DMS114 treated with DMSO at 0.1 percent for 48 hours (cell line): ENCODE results near the gene AKR7A3.
"Not testable (repeated sequence)": the region's sequence is repeated elsewhere in the genome, so short reads cannot be mapped to it uniquely, and the experiment has no call there.

Source experiments
- DNase-seq: peaks from one replicate; lab custom pipeline; 2025; ENCODE audit not compliant: unreplicated experiment; lab: John Stamatoyannopoulos, UW

Gene AKR7A3

GRCh38 chr1:19288324-19289241 is at the start of gene AKR7A3:
Gene AKR7A3, minus strand, starts transcription at chr1:19288770. Its CDS starts 61 bp downstream, at chr1:19288709.
- DNase-seq = not testable (repeated sequence)

DNA sequence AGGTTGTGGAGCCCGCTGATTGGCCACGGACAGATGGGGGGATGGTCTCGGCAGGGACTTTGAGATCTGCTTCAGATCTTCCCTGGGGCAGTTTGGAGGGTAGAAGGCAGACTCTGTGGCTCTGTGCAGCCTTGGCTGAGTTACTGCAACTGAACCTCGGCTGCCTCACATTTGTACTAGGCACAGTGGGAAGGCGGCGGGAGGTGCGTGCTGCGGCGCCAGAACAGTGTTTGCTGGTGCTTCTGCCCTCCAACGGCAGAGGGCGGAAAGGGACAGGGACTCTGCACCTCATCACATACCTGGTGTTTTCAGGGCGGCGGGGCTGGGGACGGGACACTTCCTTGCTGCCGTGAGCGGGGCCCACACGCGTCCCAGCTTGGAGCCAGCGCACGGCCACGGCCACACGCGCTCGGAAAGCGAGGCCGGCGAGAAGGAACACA is 49.8 kb upstream of the AKR7A3 start:
- DNase-seq = no peak

- no peak for DNase-seq
Measured at GRCh38 chr1:19337289-19337688, 48.7 kb upstream of the AKR7A3 start.

DNA sequence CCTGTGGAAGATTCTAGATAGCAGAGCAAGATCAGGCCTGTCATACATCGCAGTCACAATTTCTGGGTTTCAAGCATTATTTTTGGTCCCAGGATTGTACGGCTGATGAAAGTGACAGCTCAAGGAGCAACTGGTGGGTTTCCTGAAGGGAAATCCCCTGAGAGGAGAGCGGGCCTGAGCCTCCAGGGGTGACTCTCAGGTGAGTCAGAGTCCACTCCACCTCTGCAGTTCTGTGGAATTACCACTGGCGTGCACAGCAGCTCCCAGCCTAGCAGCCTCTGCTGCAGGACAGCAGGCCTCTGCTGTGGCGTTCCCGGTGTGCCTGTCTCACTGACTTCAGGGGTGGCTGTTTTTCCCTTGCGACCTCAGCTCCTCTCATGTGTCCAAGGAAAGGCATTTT is 48.0 kb upstream of the AKR7A3 start:
- DNase-seq = no peak

DNA sequence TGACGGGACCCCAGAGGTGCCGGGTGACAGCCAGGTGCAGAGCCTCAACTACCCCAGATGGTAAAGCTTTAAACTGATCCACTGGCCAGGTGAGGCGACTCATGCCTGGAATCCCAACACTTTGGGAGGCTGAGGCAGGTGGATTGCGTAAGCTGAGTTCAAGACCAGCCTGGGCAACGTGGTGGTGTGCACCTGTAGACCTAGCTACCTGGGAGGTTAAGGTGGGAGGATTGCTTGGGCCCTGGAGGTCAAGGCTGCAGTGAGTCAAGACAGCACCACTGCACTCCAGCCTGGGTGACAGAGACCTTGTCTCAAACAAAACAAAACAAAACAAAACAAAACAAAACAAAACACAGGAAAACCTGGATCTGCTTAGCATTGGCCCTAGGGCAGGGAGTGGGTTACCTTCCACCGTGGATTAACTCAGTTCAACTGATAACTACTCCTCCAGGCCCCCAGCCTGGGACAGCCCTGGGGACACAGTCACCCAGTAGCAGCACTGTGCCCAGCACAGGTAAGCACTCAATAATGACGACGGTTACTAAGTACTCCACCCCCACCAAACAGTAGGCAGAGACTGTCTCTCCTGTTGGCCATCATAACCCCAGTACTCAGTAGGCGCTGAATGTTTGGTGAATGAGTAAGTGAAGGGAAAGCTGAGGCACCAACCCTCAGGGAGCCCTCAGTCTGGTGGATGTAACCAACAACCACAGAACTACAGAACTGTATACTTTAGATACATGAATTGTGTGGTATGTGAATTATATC is 45.2 kb upstream of the AKR7A3 start:
- no peak for DNase-seq

GRCh38 chr1:19332832-19333231 is 44.3 kb upstream of the AKR7A3 start:
- DNase-seq = no peak

DNA sequence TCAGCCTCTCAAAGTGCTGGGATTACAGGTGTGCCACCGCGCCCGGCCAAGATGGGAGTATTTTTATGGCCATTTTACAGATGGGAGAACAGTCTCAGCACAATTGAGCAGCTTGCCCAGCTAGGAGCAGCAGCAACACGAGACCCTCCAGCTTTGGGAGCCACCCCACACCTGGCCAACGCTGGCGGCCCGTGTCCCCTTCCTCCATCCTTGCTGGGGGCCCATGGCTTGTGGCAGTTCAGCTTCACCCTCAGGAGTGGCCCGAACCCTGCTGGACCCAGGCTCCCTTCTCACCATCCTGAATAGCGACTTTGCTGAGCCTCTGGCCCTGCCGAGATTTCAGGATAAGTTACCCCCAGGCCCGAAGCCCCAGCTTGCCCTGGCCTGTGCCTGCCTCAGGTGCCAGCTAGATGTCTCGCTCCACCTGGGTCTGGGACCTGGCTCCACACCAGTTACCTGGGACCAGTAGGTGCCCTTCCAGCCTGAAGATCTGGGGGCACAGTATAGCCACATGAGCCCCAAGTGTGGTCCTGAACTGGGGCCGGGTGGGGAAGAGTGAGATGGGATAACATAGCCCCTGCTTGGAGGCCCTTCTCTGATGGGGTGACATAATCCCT is 42.8 kb upstream of the AKR7A3 start:
- DNase-seq = no peak

GRCh38 chr1:19330449-19331135 is 42.0 kb upstream of the AKR7A3 start:
- DNase-seq = no peak

GRCh38 chr1:19329611-19330010 is 41.0 kb upstream of the AKR7A3 start:
- DNase-seq = no peak

- no peak for DNase-seq
Measured at GRCh38 chr1:19329188-19329587, 40.6 kb upstream of the AKR7A3 start.

DNA sequence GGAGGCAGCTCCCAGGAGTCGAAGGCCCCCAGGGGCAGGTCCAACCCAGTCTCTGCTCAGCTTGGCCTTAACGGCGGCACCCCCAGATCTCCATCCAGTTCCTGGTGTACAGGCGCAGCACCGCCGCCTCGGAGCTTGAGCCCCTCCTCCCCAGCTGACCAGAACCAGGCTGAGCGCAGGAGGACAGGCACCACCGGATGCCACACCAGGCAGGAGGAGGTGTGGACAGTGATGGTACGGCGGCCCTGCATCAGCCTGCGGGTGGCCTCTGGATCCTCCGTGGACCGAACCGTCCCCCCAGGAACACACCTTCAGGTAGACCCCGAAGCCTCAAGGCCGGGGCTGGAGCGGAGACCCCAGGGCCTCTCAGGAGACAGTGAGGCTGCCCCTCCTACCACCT is 39.9 kb upstream of the AKR7A3 start:
- no peak for DNase-seq

GRCh38 chr1:19327736-19328135 is 39.2 kb upstream of the AKR7A3 start:
- DNase-seq = no peak

DNA sequence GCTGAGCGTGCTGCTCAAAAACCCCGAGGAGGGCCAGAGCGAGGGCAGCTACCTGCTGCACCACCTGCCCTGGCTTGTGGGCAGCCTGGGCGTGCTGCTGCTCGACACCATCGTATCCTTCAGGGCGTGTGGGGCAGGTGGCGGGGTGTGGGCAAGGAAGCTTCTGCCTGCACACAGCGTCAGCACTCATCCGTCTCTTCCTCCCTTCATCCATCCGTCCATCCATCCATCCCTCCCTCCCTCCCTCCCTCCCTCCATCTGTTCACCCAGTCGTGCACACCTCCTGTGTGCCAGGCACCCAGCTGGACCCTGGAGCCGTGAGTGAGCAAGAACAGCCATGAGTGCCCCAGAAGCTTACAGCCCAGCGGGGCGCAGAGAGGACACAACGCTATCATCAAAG is 38.7 kb upstream of the AKR7A3 start:
- no peak for DNase-seq

- no peak for DNase-seq
Measured at GRCh38 chr1:19326748-19327065, 38.1 kb upstream of the AKR7A3 start.

DNA sequence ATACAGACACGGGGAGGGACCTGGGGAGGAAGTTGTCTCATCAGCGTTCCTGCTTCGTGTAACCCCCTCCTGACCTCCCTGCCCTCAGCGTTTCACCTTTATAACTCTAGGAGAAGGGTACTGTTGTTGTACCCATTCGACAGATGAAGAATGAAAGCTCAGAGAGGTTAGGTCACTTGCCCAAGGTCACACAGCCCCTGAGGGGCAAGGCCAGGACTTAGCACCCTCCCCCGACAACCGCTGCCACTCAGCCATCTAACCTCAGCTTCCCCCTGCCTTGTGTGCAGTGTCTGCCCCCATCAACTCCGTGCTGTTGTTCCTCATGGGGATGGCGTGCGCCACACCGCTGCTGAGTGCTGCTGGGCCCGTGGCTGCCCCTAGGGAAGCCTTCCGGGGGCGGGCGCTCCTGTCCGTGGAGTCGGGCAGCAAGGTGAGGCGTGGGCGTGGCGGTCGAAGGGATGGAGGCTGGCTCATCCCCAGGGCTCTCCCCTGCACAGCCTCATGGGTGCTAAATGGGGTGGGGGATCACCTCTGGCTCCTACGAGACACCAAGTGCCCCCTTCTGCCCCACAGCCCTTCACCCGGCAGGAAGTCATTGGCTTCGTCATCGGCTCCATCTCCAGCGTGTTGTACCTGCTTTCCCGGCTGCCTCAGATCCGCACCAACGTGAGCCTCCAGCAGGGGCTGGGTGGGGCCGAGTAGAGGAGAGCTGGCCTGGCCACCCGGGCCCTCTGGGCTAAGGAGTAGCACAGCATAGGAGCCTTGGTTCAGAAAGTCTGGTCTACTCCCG is 37.6 kb upstream of the AKR7A3 start:
- no peak for DNase-seq

DNA sequence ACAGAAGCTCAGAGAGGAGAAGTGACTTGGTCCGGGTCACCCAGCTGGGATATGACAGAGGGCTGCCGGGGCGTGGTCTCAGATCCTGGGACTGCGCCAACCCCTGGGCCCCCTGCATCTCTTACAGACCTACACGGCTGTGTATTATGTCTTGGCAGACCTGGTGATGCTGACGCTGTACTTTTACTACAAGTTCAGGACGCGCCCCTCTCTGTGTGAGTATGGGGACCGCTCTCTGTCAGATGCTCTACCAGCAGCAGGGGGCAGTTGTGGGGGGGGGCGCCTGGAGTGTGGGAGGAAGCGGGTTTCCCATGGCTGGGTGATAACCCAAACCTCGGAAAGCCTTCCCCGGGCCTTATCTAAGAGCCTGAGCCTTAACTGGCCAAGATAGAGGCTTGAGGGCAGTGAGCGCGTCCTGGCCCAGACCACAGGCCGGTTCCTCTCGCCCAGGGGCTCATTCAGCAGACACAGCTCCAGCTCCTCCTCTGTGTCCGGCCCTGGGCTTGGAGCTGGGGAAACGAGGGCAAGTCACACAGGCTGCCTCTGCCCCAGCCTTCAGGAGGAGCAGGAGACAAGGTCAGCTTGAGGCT is 36.9 kb upstream of the AKR7A3 start:
- DNase-seq = no peak

GRCh38 chr1:19324665-19324990 is 36.1 kb upstream of the AKR7A3 start:
- DNase-seq = no peak

DNA sequence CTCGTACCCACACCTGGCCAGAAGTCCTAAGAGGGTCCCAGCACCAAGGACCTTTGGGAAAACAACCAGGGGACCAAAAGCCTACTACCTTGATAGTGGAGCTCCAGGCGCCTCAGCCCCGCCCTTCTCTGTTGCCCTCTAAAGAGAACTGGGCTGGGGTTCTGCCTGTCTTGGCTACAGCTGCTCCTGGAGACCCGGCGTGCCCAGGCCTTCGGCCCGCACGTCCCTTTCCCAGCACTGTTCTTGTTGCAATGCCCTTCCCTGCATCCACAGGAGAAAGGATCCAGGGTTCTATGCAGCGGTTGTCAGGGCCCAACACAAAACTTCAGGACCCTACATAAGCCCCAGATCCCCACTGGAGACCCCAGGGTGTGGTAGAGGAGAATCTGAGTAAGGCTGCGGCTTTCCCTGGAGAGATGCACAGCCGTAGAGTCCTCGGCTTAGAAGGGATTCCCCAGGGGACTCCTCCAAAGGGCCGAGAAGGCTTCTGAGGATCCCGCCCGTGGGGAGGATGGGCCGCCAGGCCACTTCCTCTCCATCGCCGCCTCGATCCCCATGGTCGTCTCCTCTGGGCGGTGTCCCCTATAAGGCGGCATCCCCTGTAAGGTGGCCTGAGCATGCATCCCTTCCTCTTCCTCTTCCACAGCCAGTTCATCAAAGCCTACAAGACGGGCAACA is 35.6 kb upstream of the AKR7A3 start:
- no peak for DNase-seq

- no peak for DNase-seq
Measured at GRCh38 chr1:19322481-19322880, 33.9 kb upstream of the AKR7A3 start.

DNA sequence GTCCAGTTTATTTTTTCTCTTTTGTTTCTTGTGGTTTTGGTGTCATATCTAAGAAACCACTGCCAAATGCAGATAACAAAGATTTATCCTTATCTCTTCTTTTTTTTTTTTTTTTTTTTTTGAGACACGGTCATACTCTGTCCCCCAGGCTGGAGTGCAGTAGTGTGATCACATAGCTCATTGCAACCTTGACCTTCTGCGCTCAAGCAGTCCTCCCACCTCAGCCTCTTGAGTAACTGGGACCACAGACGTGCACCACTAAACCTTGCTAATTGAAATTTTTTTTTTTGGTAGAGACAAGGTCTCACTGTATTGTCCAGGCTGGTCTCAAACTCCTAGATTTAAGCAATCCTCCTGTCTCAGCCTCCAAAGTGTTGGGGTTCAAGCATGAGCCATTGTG is 32.5 kb upstream of the AKR7A3 start:
- DNase-seq = no peak
